ENCODE data around the gene C1orf210.
A peak's percentile ranks its signal among the peaks of the same experiment; 100 is the strongest.

C1orf210 gene

DNA sequence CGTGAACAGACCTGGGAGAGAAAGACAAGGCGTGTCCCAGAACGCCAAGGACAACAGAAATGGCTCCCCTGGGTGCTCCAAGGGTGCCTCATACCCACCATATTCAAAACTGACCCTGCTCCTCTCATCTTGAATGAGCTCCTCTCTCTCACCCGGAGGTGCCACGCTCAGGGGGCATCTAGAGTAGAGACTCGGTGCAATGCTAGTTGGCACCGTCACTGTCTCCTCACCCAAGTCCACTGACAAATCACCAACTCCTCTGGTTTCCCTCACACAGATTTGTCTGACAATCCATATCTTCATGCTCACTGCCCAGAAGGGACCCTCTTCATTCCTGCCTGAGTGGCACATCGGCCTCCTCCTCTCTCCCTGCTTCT lies 10.6 kb downstream of the C1orf210 start:
- Mint-ChIP-seq H3K9me3 (no peaks in the 10 kb centered on the region), H3K4me3 (no peak overlapping the region), H3K27ac (peak overlapping the region; percentile 50), H3K4me1 (peaks cover 23% of the 10 kb centered on the region), H3K27me3 (peaks cover 38% of the 10 kb centered on the region), H3K36me3 (no peaks in the 10 kb centered on the region)
- no peak for ATAC-seq

GRCh38 chr1:43274125-43274803 lies 11.1 kb downstream of the C1orf210 start:
- H3K27me3 Mint-ChIP-seq, result peaks cover 40% of the 10 kb centered on the region
- H3K9me3 Mint-ChIP-seq, result no peaks in the 10 kb centered on the region
- peak overlapping the region; percentile 50 for H3K27ac Mint-ChIP-seq
- H3K36me3 Mint-ChIP-seq, result no peaks in the 10 kb centered on the region
- H3K4me3 Mint-ChIP-seq, result no peak overlapping the region
- H3K4me1 Mint-ChIP-seq, result peaks cover 24% of the 10 kb centered on the region
- ATAC-seq, result peak; percentile 46

- no peaks in the 10 kb centered on the region for H3K36me3 Mint-ChIP-seq
- ATAC-seq, result no peak
- H3K4me1 Mint-ChIP-seq, result peaks cover 24% of the 10 kb centered on the region
- no peaks in the 10 kb centered on the region for H3K9me3 Mint-ChIP-seq
- no peak overlapping the region for H3K4me3 Mint-ChIP-seq
- peaks cover 41% of the 10 kb centered on the region for H3K27me3 Mint-ChIP-seq
- no peak overlapping the region for H3K27ac Mint-ChIP-seq
Observed at GRCh38 chr1:43273708-43274107, 11.7 kb downstream of the C1orf210 start.

- Mint-ChIP-seq H3K4me1 (peaks cover 24% of the 10 kb centered on the region), H3K9me3 (no peaks in the 10 kb centered on the region), H3K36me3 (no peaks in the 10 kb centered on the region), H3K27me3 (peaks cover 42% of the 10 kb centered on the region), H3K4me3 (no peak overlapping the region), H3K27ac (no peak overlapping the region)
- ATAC-seq, result no peak
Observed at GRCh38 chr1:43272576-43273571, 12.5 kb downstream of the C1orf210 start.

DNA sequence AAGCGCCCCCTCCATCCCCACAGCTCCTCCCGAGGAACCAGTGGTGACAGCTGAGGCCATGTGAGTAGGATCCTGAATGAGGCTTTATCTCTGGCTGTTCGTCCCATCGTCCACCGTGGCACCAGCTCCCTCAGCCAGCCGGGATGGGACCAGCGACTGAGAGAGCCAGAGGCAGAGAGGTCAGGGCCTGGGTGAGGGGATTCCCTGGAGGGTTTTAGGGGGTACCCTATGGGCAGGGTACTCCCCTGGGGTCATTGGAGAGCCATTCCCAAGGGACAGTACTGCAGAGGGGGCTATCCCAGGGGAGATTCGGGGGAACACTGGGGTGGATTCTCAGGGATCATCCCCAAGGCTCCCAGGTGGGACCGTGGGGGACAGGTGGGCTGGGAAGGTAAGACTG lies 13.2 kb downstream of the C1orf210 start:
- no peak overlapping the region for H3K4me3 Mint-ChIP-seq
- ATAC-seq, result no peak
- peaks cover 24% of the 10 kb centered on the region for H3K4me1 Mint-ChIP-seq
- H3K36me3 Mint-ChIP-seq, result no peaks in the 10 kb centered on the region
- no peak overlapping the region for H3K27ac Mint-ChIP-seq
- H3K27me3 Mint-ChIP-seq, result peaks cover 48% of the 10 kb centered on the region
- no peaks in the 10 kb centered on the region for H3K9me3 Mint-ChIP-seq

DNA sequence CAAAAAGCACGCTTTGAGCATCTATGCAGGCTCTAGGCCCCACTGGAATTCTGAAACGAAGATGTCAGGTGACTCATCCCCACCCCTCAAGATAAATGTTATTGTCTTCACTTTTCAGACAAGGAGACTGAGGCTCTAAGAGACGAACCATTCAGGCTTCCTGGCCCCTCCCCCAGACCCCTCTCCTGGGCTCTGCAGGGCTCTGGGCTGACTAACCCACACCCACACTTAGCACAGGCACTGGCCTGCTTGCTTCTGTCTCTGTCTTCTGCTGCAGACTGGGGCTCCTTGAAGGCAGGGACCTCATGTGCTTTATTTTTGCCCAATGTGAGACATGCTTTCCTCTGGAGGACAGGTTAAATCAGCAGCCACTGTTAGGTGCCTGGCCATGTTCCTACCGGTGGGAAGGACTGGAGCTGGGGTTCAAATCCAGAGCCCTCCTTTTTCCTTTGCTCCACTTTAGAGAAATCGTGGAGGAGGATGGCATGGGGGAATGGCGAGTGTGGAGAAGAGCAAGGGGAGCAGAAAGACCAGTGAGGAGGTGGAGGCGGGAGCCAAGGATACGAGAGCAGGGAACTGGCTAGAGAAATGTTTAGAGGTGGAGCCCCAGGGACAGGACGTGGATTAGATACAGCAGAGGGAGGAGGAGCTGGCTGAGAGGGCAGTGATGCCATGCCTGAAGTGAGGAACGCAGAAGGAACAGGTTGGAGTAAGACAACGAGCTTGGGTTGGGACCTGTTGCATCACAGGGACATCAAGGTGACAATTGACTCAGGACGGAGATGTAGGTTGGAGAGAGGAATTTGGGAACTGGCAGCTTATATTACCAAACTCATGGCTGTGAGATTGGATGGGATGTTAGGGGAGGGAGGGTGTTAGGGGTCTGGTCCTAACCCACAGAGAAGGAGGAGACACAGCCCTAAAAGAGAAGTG lies 13.9 kb downstream of the C1orf210 start:
- Mint-ChIP-seq H3K36me3 (no peaks in the 10 kb centered on the region), H3K9me3 (no peaks in the 10 kb centered on the region), H3K4me3 (peak overlapping the region; percentile 64), H3K27me3 (peaks cover 47% of the 10 kb centered on the region), H3K27ac (no peak overlapping the region), H3K4me1 (peaks cover 24% of the 10 kb centered on the region)
- ATAC-seq, result no peak

DNA sequence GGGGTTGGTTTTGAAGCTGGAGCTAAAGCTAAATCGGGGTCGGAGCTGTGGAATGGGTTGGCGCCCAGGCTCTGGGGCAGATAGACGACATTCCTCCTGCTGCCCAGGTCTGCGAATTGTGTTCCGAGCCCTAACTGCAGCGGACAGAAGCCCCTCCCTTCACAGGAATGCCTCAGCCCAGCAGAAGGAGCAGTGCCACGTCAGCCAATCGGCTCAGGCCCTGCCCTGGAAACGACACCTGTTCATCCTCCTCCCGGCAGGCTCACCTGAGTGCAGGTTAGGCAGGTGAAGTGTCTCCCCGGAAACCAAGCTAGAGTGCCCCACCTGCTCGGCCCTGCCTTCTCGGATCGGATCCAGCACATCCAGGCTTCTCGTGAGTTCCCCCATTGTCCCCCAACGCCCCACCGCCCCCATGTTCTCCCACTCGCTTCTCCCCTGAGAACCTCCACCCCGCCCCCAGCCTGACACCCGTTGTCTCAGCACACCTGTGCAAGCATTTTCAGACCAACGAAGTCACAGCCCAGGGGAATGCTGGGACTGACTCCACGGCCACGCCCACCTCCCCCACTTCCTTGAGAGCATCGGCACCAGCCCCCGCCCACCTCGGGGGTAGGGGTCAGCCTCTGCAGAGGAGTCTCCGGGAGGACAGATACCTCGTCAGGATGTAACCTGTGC lies 14.8 kb downstream of the C1orf210 start:
- no peak for ATAC-seq
- Mint-ChIP-seq H3K27me3 (peaks cover 46% of the 10 kb centered on the region), H3K36me3 (no peaks in the 10 kb centered on the region), H3K4me1 (peaks cover 24% of the 10 kb centered on the region), H3K4me3 (peak overlapping the region; percentile 64), H3K27ac (no peak overlapping the region), H3K9me3 (no peaks in the 10 kb centered on the region)

- no peaks in the 10 kb centered on the region for H3K9me3 Mint-ChIP-seq
- peak within 1 kb of the TSS; percentile 64 for H3K4me3 Mint-ChIP-seq
- H3K27me3 Mint-ChIP-seq, result peaks cover 46% of the 10 kb centered on the region
- H3K36me3 Mint-ChIP-seq, result no peaks in the 10 kb centered on the region
- H3K4me1 Mint-ChIP-seq, result peaks cover 24% of the 10 kb centered on the region
- ATAC-seq, result no peak
- H3K27ac Mint-ChIP-seq, result no peak within 1 kb of the TSS
Observed at GRCh38 chr1:43269627-43270375, 15.6 kb downstream of the C1orf210 start, which contains the start of gene TMEM125. TSS of gene TMEM125 (plus strand) at chr1:43269983. CDS start at chr1:43272723, 2,740 bp downstream.

- peaks cover 6% of the 10 kb centered on the region for H3K36me3 Mint-ChIP-seq
- no peak overlapping the region for H3K27ac Mint-ChIP-seq
- H3K27me3 Mint-ChIP-seq, result peaks cover 55% of the 10 kb centered on the region
- peaks cover 5% of the 10 kb centered on the region for H3K9me3 Mint-ChIP-seq
- no peak overlapping the region for H3K4me3 Mint-ChIP-seq
- ATAC-seq, result no peak
- H3K4me1 Mint-ChIP-seq, result peaks cover 18% of the 10 kb centered on the region
Observed at GRCh38 chr1:43267818-43268425, 17.5 kb downstream of the C1orf210 start.

DNA sequence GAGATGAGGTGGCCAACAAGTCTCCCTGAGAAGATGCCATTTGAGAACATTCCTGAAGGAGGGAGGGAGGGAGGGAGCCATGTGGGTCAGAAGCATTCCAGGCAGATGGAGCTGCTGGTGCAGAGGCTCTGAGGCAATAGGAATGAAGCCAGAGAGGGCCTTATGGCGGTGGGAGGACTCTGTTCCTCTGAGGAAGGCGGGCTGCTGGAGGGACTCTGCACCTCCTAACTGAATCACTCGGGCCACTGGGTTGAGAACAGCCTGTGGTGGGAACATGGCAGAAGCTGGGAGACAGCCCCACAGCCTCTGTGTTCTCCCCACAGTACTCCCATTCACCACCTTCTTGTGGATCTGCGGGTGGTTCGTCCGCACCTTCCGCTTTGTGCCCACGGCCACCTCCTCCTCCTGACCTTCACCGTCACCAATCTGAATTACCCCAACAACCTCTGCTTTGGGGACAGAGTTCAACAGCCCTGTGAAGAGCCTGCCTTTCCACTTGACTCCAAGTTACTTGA lies 18.0 kb downstream of the C1orf210 start:
- Mint-ChIP-seq H3K27me3 (peaks cover 55% of the 10 kb centered on the region), H3K27ac (no peak overlapping the region), H3K36me3 (peaks cover 6% of the 10 kb centered on the region), H3K4me3 (no peak overlapping the region), H3K9me3 (peaks cover 9% of the 10 kb centered on the region), H3K4me1 (peaks cover 18% of the 10 kb centered on the region)
- ATAC-seq, result no peak

- peaks cover 10% of the 10 kb centered on the region for H3K9me3 Mint-ChIP-seq
- H3K27me3 Mint-ChIP-seq, result peaks cover 50% of the 10 kb centered on the region
- no peak overlapping the region for H3K27ac Mint-ChIP-seq
- H3K36me3 Mint-ChIP-seq, result peaks cover 6% of the 10 kb centered on the region
- H3K4me3 Mint-ChIP-seq, result no peak overlapping the region
- peaks cover 18% of the 10 kb centered on the region for H3K4me1 Mint-ChIP-seq
- no peak for ATAC-seq
Observed at GRCh38 chr1:43266881-43267280, 18.5 kb downstream of the C1orf210 start.

DNA sequence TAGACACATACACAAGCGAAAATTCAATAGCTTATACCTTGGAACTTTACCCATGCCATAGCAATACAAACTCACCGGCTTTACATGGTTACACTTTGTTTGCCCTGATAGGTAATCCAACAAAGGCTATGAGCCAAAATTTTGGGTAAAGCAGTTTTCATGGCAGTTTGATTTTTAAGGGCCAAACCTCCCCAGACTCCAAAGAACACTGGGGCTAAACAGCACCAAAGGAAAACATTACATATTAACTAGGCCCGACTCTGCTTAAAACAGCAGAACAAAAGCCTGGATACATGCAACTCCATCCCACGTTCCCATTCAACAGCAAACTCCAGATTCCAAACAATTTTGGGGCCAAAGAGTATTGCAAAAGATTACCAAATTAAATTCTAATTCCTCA lies 19.9 kb downstream of the C1orf210 start:
- H3K27ac Mint-ChIP-seq, result no peak overlapping the region
- no peak overlapping the region for H3K4me3 Mint-ChIP-seq
- H3K27me3 Mint-ChIP-seq, result peaks cover 37% of the 10 kb centered on the region
- ATAC-seq, result no peak
- peaks cover 10% of the 10 kb centered on the region for H3K9me3 Mint-ChIP-seq
- peaks cover 6% of the 10 kb centered on the region for H3K36me3 Mint-ChIP-seq
- H3K4me1 Mint-ChIP-seq, result peaks cover 8% of the 10 kb centered on the region

GRCh38 chr1:43258370-43258769 lies 27.0 kb downstream of the C1orf210 start:
- Mint-ChIP-seq H3K4me3 (no peak overlapping the region), H3K27me3 (peaks cover 3% of the 10 kb centered on the region), H3K36me3 (peaks cover 3% of the 10 kb centered on the region), H3K27ac (no peak overlapping the region), H3K4me1 (peaks cover 7% of the 10 kb centered on the region), H3K9me3 (peaks cover 6% of the 10 kb centered on the region)
- no peak for ATAC-seq
